Pulmonary artery endothelial cell (primary cell): ENCODE results near the gene ETNK2. TPM values are rescaled to one million over a fixed set of nuclear protein-coding genes. Genes with fewer than 3 reads are reported as not detected.
A peak's percentile ranks its signal among the peaks of the same experiment; 100 is the strongest.

Source experiments
- DNase-seq: peaks from one replicate; pipeline ENCODE4 v3.0.0-alpha.2; 2011; ENCODE audit warnings: low read depth, low spot score
- total RNA-seq: library from RNA; depleted of rRNA; stranded (reverse); fragments of >200 nt; gene quantifications from 2 replicates; pipeline ENCODE4 v1.2.3, GENCODE V29; 2014

The ETNK2 gene
- total RNA-seq, 1 donor from 2014 or later: 13.5 TPM

- no peak for DNase-seq
These were observed 24.9 kb downstream of the ETNK2 start for GRCh38 chr1:204126956-204127355.

DNA sequence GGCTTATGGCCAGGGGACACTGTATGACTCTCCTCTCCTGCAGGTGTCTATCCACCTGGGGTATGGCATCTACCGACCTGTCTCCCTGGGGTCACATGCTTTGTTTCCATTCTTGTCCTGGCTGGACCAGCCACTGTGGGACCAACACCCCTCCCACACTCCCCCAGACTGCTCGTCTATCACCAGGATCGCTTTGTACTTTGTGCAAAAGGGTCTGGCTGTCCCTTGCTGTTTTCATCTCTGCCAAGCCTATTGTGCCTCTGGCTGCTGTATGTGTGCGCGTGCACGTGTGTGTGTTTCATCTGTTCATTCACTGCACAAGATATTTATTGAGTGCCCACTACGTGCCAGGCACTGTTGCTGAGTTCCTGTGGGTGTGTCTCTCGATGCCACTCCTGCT is 25.5 kb downstream of the ETNK2 start:
- DNase-seq: no peak

DNA sequence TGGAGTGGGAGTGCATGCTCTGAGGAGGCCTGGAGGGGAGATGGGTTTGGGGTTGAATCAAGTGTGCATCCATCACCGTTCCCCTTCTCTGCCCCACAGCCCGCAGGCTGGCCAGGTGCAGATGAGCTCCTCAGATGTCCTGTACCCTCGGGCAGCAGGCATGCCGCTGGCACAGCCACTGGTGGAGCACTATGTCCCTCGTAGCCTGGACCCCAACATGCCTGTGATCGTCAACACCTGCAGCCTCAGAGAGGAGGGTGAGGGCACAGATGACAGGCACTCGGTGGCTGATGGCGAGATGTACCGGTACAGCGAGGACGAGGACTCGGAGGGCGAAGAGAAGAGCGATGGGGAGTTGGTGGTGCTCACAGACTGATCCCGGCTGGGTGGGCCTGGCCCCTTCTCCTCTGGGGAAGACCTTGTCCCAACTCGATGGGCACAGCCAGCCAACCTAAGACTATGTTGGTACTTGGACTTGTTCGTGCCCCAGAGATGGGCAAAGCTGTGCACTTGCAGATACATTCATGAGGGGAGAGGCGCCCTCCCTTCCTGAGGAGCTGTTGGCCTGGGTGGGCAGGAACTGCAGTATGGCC is 26.0 kb downstream of the ETNK2 start:
- no peak for DNase-seq

DNA sequence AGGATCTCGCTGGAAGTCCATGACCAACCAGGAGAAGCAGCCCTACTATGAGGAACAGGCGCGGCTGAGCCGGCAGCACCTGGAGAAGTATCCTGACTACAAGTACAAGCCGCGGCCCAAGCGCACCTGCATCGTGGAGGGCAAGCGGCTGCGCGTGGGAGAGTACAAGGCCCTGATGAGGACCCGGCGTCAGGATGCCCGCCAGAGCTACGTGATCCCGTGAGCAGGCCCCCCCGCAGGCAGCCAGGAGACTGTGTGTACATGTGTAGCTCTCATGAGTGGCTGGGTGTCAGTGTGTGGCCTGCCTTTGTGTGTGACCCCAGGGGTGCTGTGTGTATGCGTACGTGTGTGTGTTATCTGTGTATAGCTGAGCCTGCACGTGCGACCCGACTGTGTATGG is 27.2 kb downstream of the ETNK2 start:
- DNase-seq: no peak

DNA sequence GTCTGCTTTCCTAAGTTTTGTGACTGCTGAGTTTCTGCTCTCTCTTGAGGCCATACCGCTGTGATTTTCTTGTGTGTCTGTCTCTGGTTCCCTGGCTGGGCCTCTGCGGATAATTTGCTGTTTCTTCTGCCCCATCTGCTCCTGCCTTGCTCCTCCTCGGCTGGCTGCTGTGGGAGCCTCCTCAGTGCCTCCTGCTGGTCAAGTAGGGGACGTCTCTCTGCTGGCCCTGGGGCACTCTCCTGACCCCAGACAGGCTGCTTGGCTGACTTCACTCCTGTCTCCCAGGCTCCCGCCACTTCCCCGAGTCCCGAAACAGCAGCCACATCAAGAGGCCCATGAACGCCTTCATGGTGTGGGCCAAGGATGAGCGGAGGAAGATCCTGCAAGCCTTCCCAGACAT is 28.5 kb downstream of the ETNK2 start:
- DNase-seq: no peak

- DNase-seq: no peak
These were observed 29.8 kb downstream of the ETNK2 start for GRCh38 chr1:204121840-204122555.

DNA sequence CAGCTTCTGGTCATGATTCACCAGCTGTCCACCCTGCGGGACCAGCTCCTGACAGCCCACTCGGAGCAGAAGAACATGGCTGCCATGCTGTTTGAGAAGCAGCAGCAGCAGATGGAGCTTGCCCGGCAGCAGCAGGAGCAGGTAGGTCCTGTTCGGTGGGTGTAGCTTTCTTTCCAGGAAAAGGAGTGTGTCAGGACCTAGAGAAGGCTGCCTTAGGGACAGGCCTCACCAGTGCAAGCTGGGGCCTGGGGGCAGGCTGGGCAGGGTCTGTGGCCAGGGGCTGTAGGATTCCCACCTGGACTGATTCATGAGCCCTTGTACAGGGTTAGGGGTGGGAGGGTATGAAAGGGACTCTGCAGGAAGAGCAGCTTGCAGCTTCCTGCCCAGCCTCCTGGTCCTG is 35.3 kb downstream of the ETNK2 start:
- DNase-seq: no peak

GRCh38 chr1:204115116-204115515 is 36.7 kb downstream of the ETNK2 start:
- DNase-seq: no peak

DNA sequence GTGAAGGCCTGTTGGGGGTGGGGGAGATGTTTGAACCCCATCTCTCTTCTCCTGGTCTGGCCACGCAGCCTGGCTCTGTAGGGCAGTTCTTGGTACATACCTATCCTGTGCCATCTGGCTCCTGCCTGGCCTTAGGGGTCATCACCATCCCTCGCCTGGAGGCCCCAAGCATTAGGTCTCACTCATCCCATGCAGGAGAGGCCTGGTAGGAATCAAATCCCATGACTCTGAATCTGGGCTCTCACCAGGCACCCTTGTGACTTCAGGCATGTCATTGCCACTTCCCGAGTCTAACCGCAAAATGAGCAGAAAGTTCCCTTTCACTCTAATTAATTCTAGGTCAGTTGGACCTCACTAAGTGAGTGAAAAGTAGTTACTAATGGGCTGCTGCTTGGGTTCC is 37.2 kb downstream of the ETNK2 start:
- DNase-seq: no peak

- DNase-seq: no peak
These were observed 37.9 kb downstream of the ETNK2 start for GRCh38 chr1:204113896-204114295.

GRCh38 chr1:204112876-204113730 is 38.7 kb downstream of the ETNK2 start:
- no peak for DNase-seq

- DNase-seq: no peak
These were observed 40.8 kb downstream of the ETNK2 start for GRCh38 chr1:204110894-204111633.

DNA sequence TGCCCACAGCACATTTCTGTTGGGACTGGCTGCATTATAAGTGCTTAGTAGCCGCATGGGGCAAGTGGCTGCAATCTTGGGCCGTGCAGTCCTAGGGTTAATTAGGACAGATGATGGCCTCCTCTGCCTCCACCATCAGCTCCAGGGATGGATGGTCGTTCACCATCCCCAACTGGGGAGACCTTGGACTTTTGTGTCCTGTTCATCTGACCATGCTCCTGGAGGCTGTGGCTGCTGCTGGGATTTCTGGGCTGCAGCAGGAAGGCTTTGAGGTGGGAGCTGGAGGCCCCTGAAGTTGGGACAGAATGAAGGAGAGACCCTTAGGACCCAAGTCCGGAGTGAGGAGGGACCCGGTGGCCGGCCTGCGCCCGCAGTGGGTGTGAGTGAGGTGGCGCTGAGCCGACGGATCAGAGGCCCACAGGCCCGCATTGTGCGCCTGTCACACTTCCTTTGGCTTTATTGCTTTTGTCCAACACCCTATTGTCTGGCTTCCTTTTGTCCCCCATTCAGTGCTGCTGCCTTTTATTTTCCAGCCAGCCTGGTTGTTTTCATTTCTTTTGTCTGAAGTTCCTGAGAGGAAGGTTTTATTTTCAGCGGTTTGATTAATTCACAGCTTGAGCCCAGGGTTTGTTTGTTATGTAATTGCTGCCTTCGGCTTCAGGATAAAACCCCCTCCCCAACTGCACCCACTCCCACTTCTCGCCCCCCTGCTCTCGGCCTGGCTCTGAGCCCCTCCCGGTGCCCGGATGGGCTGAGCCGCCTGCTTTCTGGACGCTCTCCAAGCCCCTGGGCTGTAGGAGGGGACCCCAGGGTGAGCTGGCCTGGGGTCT is 43.3 kb downstream of the ETNK2 start:
- DNase-seq: peak; percentile 29

DNA sequence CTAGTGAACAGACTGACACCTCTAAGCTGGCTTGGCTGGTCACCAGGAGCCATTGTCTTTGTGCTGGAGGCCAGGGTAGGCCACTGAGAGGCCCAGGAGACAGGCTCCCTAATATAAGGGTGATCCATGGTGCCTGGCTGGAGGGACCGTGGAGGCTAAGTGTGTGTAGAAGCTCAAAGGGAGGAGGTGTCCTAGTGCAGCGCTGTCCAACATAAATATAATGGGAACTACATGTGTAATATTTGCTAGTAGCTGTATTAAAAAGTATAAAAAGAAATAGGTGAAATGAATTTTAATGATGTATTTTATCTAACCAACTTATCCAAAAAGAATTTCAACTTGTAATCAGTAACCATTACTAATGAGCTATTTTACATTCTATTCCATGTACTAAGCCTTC is 44.0 kb downstream of the ETNK2 start:
- DNase-seq: no peak

GRCh38 chr1:204106825-204107224 is 45.0 kb downstream of the ETNK2 start:
- DNase-seq: no peak

- DNase-seq: no peak
These were observed 46.7 kb downstream of the ETNK2 start for GRCh38 chr1:204105131-204105515.

- no peak for DNase-seq
These were observed 47.3 kb downstream of the ETNK2 start for GRCh38 chr1:204104331-204105130.

DNA sequence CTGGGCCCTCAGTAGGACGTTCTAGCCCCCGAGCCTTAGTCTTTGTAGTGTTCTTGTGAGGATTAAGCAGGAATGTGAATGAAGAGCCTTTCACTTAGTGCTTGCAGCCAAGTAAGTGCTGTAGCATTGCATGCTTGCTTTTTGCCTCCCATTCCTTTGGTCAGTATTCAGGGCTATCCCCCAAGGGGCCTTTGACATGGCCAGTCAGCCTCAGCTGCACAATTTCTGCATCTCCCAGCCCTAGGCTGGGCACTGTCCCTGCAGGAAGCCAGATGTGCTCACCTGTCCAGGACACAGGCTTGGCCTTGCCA is 48.5 kb downstream of the ETNK2 start:
- no peak for DNase-seq

DNA sequence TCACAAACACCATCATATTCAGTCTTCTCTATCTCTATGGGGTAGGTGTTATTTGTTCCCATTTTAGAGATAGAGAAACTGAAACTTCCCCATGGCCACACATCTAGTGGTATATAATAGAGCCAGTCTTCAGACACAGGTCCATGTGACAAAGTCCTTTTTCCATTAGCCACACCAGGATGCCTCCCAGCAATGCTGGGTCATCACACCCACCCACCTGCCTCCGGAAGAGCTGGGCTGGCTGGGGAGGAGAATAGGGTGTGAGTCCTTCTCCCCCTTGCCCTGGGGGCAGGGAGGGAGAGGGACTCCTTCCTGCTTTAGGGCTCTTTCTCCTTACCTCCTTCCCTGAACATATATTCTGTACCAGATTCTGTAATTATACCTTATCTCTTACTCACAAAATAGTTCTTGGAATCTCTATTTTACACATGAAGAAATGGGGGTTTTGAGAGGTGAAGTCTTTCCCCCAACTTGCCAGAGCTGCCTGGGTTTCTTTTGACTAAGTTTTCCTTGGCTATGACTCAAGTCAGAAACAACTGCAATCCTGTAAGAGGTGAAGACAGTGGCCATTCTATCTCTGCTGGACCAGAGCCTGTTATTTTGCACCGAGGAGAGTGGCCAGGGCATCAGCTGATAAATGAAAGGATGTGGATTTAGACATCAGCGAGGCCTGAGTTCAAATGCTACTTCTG is 49.0 kb downstream of the ETNK2 start:
- DNase-seq: no peak
